ENCODE results near the gene SPEF1.

The SPEF1 gene

DNA sequence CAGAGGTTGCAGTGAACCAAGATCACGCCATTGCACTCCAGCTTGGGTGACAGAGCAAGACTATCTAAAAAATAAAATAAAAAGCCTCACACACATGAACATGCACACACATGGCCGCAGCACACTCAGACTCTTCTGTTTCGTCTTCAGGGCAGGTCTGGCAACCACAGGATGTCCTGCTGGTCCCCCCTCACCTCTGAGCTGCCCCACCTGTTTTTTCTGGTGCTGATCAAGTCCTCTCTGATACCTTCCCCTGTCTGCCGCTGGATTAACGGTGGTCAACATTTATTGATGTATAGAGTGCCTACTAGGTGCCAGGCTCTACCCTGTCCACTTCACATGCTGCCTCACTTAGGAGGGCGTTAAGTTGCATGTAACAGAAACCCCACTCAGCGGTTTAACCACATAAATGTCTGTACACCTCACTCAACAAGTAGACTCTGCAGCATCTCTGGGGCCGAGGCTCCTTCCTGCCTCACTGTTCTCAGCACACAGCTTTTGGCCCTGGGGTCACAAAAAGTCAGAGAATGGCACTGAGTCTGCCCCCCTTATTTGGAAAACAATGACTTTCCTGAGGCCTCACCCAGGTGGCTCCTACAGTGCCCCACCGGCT is 34.6 kb upstream of the SPEF1 start:
- Mint-ChIP-seq H3K27me3 (ENCODE audit: low read depth) (peaks cover 3% of the 10 kb centered on the region), H3K36me3 (ENCODE audit: low read depth) (no peaks in the 10 kb centered on the region), H3K9me3 (no peaks in the 10 kb centered on the region), H3K4me1 (peaks cover 40% of the 10 kb centered on the region), H3K4me3 (no peak overlapping the region), H3K27ac (peak overlapping the region in 2 of 3 experiments; percentile 47 to 82)
- TF ChIP-seq, protein P1, sequence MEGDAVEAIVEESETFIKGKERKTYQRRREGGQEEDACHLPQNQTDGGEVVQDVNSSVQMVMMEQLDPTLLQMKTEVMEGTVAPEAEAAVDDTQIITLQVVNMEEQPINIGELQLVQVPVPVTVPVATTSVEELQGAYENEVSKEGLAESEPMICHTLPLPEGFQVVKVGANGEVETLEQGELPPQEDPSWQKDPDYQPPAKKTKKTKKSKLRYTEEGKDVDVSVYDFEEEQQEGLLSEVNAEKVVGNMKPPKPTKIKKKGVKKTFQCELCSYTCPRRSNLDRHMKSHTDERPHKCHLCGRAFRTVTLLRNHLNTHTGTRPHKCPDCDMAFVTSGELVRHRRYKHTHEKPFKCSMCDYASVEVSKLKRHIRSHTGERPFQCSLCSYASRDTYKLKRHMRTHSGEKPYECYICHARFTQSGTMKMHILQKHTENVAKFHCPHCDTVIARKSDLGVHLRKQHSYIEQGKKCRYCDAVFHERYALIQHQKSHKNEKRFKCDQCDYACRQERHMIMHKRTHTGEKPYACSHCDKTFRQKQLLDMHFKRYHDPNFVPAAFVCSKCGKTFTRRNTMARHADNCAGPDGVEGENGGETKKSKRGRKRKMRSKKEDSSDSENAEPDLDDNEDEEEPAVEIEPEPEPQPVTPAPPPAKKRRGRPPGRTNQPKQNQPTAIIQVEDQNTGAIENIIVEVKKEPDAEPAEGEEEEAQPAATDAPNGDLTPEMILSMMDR (IDR thresholded peaks at IDR 0.05; ENCODE audit: unreplicated experiment in 3 of 3) = no peak

DNA sequence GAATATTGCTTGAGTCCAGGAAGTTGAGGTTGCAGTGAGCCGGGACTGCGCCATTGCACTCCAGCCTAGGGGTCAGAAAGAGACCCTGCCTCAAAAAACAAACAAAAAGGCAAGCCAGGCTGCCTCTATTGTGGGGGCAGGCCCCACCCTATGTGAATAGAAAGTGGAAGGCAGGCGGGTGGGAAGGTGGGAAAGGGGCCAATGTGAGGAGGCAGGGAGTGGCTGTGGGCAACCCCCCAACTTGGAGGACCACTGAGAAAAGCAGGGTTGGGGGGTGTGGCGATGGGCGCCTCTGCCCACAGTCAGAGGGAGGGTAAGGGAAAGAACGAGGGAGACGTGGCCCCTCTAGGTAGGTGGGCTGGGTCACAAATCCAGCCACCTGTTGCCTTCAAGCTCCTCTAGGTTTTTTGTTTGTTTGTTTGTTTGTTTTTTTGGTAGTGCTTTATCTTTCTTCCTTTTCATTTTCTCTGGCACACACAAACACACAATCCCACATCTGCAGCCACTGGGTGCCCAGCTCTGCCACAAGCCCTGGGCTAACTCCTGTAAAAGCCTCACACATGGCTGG is 33.8 kb upstream of the SPEF1 start:
- Mint-ChIP-seq H3K4me3 (no peak overlapping the region), H3K27ac (peak overlapping the region in 1 of 3 experiments; percentile 47), H3K9me3 (no peaks in the 10 kb centered on the region), H3K4me1 (peaks cover 38% of the 10 kb centered on the region), H3K27me3 (ENCODE audit: low read depth) (peaks cover 3% of the 10 kb centered on the region), H3K36me3 (ENCODE audit: low read depth) (no peaks in the 10 kb centered on the region)
- TF ChIP-seq, protein P1 (IDR thresholded peaks at IDR 0.05; ENCODE audit: unreplicated experiment in 3 of 3) = no peak

DNA sequence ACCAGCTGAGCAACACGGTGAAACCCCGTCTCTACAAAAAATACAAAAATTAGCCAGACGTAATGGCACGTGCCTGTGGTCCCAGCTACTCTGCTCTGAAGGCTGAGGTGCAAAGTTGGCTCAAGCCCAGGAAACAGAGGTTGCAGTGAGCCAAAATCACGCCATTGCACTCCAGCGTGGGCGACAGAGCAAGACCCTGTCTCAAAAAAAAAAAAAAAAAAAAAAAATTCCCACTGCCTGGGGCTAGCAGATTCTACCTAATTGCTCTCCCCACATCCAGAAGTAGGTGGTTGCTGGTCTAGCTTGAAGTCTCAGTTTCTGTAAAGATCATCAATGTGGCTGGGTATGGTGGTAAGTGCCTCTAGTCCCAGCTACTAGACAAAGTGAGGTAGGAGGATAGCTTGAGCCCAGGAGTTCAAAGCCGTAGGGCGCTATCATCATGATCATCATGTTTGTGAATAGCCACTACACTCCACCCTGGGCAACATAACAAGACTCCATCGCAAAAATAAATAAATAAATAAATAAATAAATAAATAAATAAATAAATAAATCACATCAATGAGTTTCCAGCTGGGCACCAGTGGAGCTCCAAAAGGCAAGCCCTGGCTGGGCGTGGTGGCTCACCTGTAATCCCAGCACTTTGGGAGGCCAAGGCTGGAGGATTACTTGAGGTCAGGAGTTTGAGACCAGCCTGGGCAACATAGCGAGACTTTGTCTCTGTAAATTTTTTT is 32.8 kb upstream of the SPEF1 start:
- peaks cover 3% of the 10 kb centered on the region for H3K27me3 Mint-ChIP-seq (ENCODE audit: low read depth)

DNA sequence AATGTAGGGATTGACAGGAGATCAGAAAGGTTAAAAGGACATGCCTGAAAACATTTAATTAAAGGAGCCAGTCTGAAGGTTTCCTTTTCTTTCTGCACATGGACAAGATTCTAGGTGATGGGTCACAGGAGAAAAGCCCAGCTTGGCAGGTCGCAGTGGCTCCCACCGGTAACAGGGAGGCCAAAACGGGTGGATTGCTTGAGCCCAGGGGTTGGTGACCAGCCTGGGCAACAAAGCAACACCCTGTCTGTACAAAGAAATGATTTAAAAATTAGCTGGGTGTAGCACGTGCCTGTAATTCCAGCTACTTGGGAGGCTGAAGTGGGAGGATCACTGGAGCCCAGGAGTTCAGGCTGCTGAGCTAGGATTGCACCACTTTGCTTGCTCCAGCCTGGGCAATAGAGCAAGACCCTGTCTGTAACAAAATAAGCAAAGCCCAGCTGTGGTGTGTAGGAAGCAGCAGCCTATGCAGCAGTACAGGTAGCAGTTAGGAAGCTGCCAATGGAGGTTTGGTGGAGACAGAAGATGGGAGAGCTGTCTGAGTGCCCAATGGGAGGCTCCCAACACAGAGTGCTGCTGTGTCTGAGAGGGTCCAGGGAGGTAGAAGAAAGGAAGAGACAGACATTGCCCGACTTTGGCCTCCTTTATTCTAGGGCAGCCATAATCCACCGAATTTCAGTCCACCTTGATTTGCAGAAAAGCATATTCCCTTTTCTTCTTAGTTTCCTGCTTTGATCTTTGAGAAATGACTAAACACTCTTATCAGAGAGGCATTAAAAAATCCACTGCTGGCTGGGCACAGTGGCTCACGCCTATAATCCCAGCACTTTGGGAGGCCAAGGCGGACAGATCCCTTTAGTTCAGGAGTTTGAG is 32.0 kb upstream of the SPEF1 start:
- Mint-ChIP-seq H3K27me3 (ENCODE audit: low read depth) (peaks cover 3% of the 10 kb centered on the region), H3K4me3 (no peak overlapping the region), H3K36me3 (ENCODE audit: low read depth) (no peaks in the 10 kb centered on the region), H3K27ac (peak overlapping the region in 2 of 3 experiments; percentile 99 to 100), H3K4me1 (peaks cover 29% of the 10 kb centered on the region), H3K9me3 (no peaks in the 10 kb centered on the region)
- TF ChIP-seq, protein P1 (IDR thresholded peaks at IDR 0.05; ENCODE audit: unreplicated experiment in 3 of 3) = no peak

More for the DNA sequence above, 32.8 kb upstream of the SPEF1 start:
- no peak overlapping the region for H3K4me3 Mint-ChIP-seq
- peak overlapping the region in 2 of 3 experiments; percentile 99 to 100 for H3K27ac Mint-ChIP-seq
- H3K36me3 Mint-ChIP-seq (ENCODE audit: low read depth) = no peaks in the 10 kb centered on the region
- H3K4me1 Mint-ChIP-seq = peaks cover 33% of the 10 kb centered on the region
- H3K9me3 Mint-ChIP-seq = no peaks in the 10 kb centered on the region
- TF ChIP-seq, protein P1 (IDR thresholded peaks at IDR 0.05; ENCODE audit: unreplicated experiment in 3 of 3) = no peak

DNA sequence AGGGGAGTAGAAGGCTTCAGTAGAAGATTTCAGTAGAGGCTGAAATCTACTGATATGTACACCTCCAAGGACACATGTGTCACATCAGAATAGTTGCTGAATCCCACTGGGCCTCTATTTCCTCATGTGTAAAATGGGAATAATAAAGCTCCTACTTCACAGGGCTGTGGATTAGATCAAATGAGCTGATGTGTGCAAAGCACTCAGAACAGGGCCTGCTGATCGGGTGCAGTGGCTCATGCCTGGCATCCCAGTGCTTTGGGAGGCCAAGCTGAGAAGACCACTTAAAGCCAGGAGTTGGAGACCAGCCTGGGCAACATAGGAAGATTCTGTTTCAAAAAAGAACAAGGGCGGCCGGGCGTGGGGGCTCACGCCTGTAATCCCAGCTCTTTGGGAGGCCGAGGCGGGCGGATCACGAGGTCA is 31.0 kb upstream of the SPEF1 start:
- TF ChIP-seq, protein P1 (IDR thresholded peaks at IDR 0.05; ENCODE audit: unreplicated experiment in 3 of 3) = no peak
- H3K4me3 Mint-ChIP-seq = peak overlapping the region in 1 of 3 experiments; percentile 69
- H3K27ac Mint-ChIP-seq = peak overlapping the region; percentile 89 to 100 (median 99)

More for the DNA sequence above, 31.0 kb upstream of the SPEF1 start:
- peaks cover 36% of the 10 kb centered on the region for H3K4me1 Mint-ChIP-seq
- H3K36me3 Mint-ChIP-seq (ENCODE audit: low read depth) = no peaks in the 10 kb centered on the region
- no peaks in the 10 kb centered on the region for H3K9me3 Mint-ChIP-seq
- H3K27me3 Mint-ChIP-seq (ENCODE audit: low read depth) = peaks cover 3% of the 10 kb centered on the region

Measured in nephron (organoid).